Hematopoietic multipotent progenitor cell treated with erythropoietin and hydrocortisone succinate and interleukin-3 and kit ligand, for 6 days (in vitro differentiated cells): ENCODE measurements around the gene B4GALNT4.
"Not testable (repeated sequence)": the region's sequence is repeated elsewhere in the genome, so short reads cannot be mapped to it uniquely, and the experiment has no call there.

Experiments used
- DNase-seq: peaks from one replicate; pipeline ENCODE4 v3.0.0-alpha.2; 2015

Gene B4GALNT4

GRCh38 chr11:394034-394857 lies 24.9 kb downstream of the B4GALNT4 start, which contains the start of gene PKP3:
PKP3 (plus strand) TSS chr11:394209; CDS start chr11:394293, 84 bp downstream.
- DNase-seq, result no peak

GRCh38 chr11:394858-395655 lies 25.8 kb downstream of the B4GALNT4 start:
- DNase-seq, result no peak

- DNase-seq, result no peak
Observed at GRCh38 chr11:395866-396265, 26.6 kb downstream of the B4GALNT4 start.

- DNase-seq, result peak; percentile 62
Observed at GRCh38 chr11:396511-396947, 27.2 kb downstream of the B4GALNT4 start.

- DNase-seq, result peak; percentile 73
Observed at GRCh38 chr11:396948-397548, 27.7 kb downstream of the B4GALNT4 start.

- DNase-seq, result peak; percentile 47
Observed at GRCh38 chr11:398826-399225, 29.5 kb downstream of the B4GALNT4 start.

GRCh38 chr11:399731-400211 lies 30.5 kb downstream of the B4GALNT4 start:
- DNase-seq, result no peak

GRCh38 chr11:400241-400689 lies 31.0 kb downstream of the B4GALNT4 start:
- no peak for DNase-seq

GRCh38 chr11:401196-401595 lies 31.9 kb downstream of the B4GALNT4 start:
- not testable (repeated sequence) for DNase-seq

- DNase-seq, result no peak
Observed at GRCh38 chr11:403021-403760, 33.9 kb downstream of the B4GALNT4 start.

GRCh38 chr11:403761-404431 lies 34.6 kb downstream of the B4GALNT4 start:
- DNase-seq, result no peak

- DNase-seq, result no peak
Observed at GRCh38 chr11:404551-405264, 35.4 kb downstream of the B4GALNT4 start.

- no peak for DNase-seq
Observed at GRCh38 chr11:405323-405953, 36.1 kb downstream of the B4GALNT4 start.

GRCh38 chr11:405954-406795 lies 36.9 kb downstream of the B4GALNT4 start:
- no peak for DNase-seq

GRCh38 chr11:406796-407650 lies 37.7 kb downstream of the B4GALNT4 start:
- peak; percentile 92 for DNase-seq

- no peak for DNase-seq
Observed at GRCh38 chr11:407651-408123, 38.4 kb downstream of the B4GALNT4 start.

- DNase-seq, result no peak
Observed at GRCh38 chr11:408154-409007, 39.1 kb downstream of the B4GALNT4 start.
